ENCODE data around the gene NDUFAF7. TPM values are rescaled to one million over a fixed set of nuclear protein-coding genes. Genes with fewer than 3 reads are reported as not detected.

The NDUFAF7 gene
- polyA plus RNA-seq, 1 of the 3 experiments (the other 2 are of a cell fraction), result 24.8 TPM

DNA sequence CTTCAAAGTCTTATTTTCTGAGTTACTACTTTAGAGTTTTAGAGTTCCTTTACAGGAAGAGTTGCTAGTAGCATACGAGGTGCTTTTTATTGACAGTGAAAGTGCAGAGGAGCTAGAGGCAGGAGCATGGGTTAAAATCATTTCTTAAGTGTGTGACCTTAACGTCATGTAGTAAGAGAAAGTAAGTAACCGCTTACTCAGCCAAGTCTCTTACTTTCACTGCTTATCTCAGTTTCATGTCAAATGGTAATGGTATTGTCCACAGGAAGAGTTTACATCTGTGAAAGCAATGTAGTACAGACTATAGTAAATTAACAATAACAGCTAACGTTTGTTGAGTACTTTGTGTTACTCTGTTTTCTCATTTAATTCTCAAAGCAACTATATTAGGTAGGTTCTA, 12.6 kb downstream of the NDUFAF7 start:
- Histone ChIP-seq H3K9ac (no peak overlapping the region), H3K9me2 (no peaks in the 10 kb centered on the region), H2AFZ (ENCODE audit: low read depth) (no peak overlapping the region), H3K4me2 (no peak overlapping the region), H3K27ac (ENCODE audit: low read depth in 2 of 2, low read length in 1 of 2) (no peak overlapping the region), H4K20me1 (ENCODE audit: insufficient read depth) (no peaks in the 10 kb centered on the region), H3K27me3 (ENCODE audit: insufficient read depth) (no peaks in the 10 kb centered on the region), H3K79me2 (ENCODE audit: insufficient read depth) (no peaks in the 10 kb centered on the region), H3K9me3 (no peaks in the 10 kb centered on the region), H3K36me3 (replicated peaks in 1 of 2; ENCODE audit: control insufficient read depth in 1 of 2, insufficient read depth in 2 of 2, low read length in 1 of 2) (peaks cover 84 to 90% of the 10 kb centered on the region in 2 experiments), H3K4me1 (ENCODE audit: control insufficient read depth in 1 of 2, insufficient read depth in 2 of 2, low read depth in 1 of 2, low read length in 1 of 2) (peaks cover 0 to 6% of the 10 kb centered on the region in 2 experiments; a peak in 2 of 4 replicates), H3K4me3 (ENCODE audit: low read depth in 2 of 2, low read length in 1 of 2) (no peak overlapping the region), H3F3A (replicated peaks; ENCODE audit: insufficient read depth) (peaks cover 8% of the 10 kb centered on the region)
- ChIA-PET POLR2A (no interaction called here), CTCF (interaction anchor here (0.8 to 2.3 kb wide), 3 partner anchors 9 to 634 kb away, joined by 3 to 7 read pairs (median 4); no protein-coding TSS in a partner anchor)
- 93% methylated on average over 4 of the region's 4 CpGs for WGBS (ENCODE audit: low lambda C conversion rate)
- no peak for DNase-seq
- TF ChIP-seq YY1 (IDR thresholded peaks at IDR 0.05; ENCODE audit: low read depth), result no peak
- no peak for TF ChIP-seq FOSL2 (IDR thresholded peaks at IDR 0.05; ENCODE audit: borderline replicate concordance, low read depth)
- TF ChIP-seq, protein P1, sequence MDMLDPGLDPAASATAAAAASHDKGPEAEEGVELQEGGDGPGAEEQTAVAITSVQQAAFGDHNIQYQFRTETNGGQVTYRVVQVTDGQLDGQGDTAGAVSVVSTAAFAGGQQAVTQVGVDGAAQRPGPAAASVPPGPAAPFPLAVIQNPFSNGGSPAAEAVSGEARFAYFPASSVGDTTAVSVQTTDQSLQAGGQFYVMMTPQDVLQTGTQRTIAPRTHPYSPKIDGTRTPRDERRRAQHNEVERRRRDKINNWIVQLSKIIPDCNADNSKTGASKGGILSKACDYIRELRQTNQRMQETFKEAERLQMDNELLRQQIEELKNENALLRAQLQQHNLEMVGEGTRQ (IDR thresholded peaks at IDR 0.05; ENCODE audit: borderline replicate concordance, low read depth, low read length), result no peak
- TF ChIP-seq JUND (IDR thresholded peaks at IDR 0.05), result no peak
- TF ChIP-seq RAD21 (IDR thresholded peaks at IDR 0.05; ENCODE audit: low read length), result no peak
- no peak for TF ChIP-seq GABPA (IDR thresholded peaks at IDR 0.05; ENCODE audit: low read depth)
- TF ChIP-seq FOXJ3 (CRISPR knock-in tag; IDR thresholded peaks at IDR 0.05), result no peak
- no peak for TF ChIP-seq NFIC (IDR thresholded peaks at IDR 0.05; ENCODE audit: borderline replicate concordance)
- TF ChIP-seq, protein P2, sequence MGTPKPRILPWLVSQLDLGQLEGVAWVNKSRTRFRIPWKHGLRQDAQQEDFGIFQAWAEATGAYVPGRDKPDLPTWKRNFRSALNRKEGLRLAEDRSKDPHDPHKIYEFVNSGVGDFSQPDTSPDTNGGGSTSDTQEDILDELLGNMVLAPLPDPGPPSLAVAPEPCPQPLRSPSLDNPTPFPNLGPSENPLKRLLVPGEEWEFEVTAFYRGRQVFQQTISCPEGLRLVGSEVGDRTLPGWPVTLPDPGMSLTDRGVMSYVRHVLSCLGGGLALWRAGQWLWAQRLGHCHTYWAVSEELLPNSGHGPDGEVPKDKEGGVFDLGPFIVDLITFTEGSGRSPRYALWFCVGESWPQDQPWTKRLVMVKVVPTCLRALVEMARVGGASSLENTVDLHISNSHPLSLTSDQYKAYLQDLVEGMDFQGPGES (IDR thresholded peaks at IDR 0.05; ENCODE audit: low read depth, low read length), result no peak
- no peak for TF ChIP-seq SIN3A (IDR thresholded peaks at IDR 0.05; ENCODE audit: borderline replicate concordance, low read depth, low read length)
- no peak for TF ChIP-seq TAF1 (IDR thresholded peaks at IDR 0.05; ENCODE audit: borderline replicate concordance, low read depth, low read length)
- TF ChIP-seq NRF1 (IDR thresholded peaks at IDR 0.05; ENCODE audit: low read depth, low read length), result no peak
- TF ChIP-seq, protein P3, sequence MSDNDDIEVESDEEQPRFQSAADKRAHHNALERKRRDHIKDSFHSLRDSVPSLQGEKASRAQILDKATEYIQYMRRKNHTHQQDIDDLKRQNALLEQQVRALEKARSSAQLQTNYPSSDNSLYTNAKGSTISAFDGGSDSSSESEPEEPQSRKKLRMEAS (IDR thresholded peaks at IDR 0.05; ENCODE audit: low read depth), result no peak
- TF ChIP-seq, protein P4, sequence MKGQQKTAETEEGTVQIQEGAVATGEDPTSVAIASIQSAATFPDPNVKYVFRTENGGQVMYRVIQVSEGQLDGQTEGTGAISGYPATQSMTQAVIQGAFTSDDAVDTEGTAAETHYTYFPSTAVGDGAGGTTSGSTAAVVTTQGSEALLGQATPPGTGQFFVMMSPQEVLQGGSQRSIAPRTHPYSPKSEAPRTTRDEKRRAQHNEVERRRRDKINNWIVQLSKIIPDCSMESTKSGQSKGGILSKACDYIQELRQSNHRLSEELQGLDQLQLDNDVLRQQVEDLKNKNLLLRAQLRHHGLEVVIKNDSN (IDR thresholded peaks at IDR 0.05; ENCODE audit: borderline replicate concordance, low read depth), result no peak
- no peak for TF ChIP-seq POLR2AphosphoS5 (IDR thresholded peaks at IDR 0.05; ENCODE audit: low read depth, low read length)
- TF ChIP-seq, protein P5, sequence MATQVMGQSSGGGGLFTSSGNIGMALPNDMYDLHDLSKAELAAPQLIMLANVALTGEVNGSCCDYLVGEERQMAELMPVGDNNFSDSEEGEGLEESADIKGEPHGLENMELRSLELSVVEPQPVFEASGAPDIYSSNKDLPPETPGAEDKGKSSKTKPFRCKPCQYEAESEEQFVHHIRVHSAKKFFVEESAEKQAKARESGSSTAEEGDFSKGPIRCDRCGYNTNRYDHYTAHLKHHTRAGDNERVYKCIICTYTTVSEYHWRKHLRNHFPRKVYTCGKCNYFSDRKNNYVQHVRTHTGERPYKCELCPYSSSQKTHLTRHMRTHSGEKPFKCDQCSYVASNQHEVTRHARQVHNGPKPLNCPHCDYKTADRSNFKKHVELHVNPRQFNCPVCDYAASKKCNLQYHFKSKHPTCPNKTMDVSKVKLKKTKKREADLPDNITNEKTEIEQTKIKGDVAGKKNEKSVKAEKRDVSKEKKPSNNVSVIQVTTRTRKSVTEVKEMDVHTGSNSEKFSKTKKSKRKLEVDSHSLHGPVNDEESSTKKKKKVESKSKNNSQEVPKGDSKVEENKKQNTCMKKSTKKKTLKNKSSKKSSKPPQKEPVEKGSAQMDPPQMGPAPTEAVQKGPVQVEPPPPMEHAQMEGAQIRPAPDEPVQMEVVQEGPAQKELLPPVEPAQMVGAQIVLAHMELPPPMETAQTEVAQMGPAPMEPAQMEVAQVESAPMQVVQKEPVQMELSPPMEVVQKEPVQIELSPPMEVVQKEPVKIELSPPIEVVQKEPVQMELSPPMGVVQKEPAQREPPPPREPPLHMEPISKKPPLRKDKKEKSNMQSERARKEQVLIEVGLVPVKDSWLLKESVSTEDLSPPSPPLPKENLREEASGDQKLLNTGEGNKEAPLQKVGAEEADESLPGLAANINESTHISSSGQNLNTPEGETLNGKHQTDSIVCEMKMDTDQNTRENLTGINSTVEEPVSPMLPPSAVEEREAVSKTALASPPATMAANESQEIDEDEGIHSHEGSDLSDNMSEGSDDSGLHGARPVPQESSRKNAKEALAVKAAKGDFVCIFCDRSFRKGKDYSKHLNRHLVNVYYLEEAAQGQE (IDR thresholded peaks at IDR 0.05; ENCODE audit: low read depth, low read length), result no peak
- no peak for TF ChIP-seq CHD2 (IDR thresholded peaks at IDR 0.05; ENCODE audit: low read length, partially characterized antibody)

Data from SK-N-SH (cell line).